Measurements from ENCODE around the gene DMD. TPM values are rescaled to one million over a fixed set of nuclear protein-coding genes. Genes with fewer than 3 reads are reported as not detected.
A peak's percentile ranks its signal among the peaks of the same experiment; 100 is the strongest.

Gene DMD
- total and polyA plus RNA-seq, 2 experiments from 2014 or later = 73.5 to 90.7 TPM

GRCh38 chrX:31854716-31855115 is 1356.6 kb downstream of the DMD start:
- TF ChIP-seq CTCF (IDR thresholded peaks at IDR 0.05; ENCODE audit: low read depth, low read length) = no peak
- no peak for DNase-seq (ENCODE audit: low read depth in 1 of 2, low spot score in 1 of 2)
- no peaks in the 10 kb centered on the region for H3K4me1 ChIP-seq (ENCODE audit: low read depth)

GRCh38 chrX:31851761-31852160 is 1359.6 kb downstream of the DMD start:
- Histone ChIP-seq H3K4me1 (ENCODE audit: low read depth) (peaks cover 6% of the 10 kb centered on the region), H3K9me3 (ENCODE audit: low read depth) (no peaks in the 10 kb centered on the region), H3K36me3 (no peaks in the 10 kb centered on the region), H3K27ac (no peak overlapping the region), H3K4me3 (no peak overlapping the region), H3K27me3 (no peaks in the 10 kb centered on the region)
- no peak for DNase-seq (ENCODE audit: low read depth in 1 of 2, low spot score in 1 of 2)
- TF ChIP-seq CTCF (IDR thresholded peaks at IDR 0.05; ENCODE audit: low read depth, low read length) = no peak

More at GRCh38 chrX:31854716-31855115, 1356.6 kb downstream of the DMD start:
- Histone ChIP-seq H3K36me3 (no peaks in the 10 kb centered on the region), H3K27me3 (no peaks in the 10 kb centered on the region), H3K27ac (no peak overlapping the region), H3K4me3 (no peak overlapping the region), H3K9me3 (ENCODE audit: low read depth) (no peaks in the 10 kb centered on the region)

GRCh38 chrX:31847773-31848172 is 1363.6 kb downstream of the DMD start:
- Histone ChIP-seq H3K4me1 (ENCODE audit: low read depth) (peaks cover 8% of the 10 kb centered on the region), H3K36me3 (no peaks in the 10 kb centered on the region), H3K27ac (no peak overlapping the region), H3K4me3 (no peak overlapping the region), H3K27me3 (no peaks in the 10 kb centered on the region), H3K9me3 (ENCODE audit: low read depth) (no peaks in the 10 kb centered on the region)
- TF ChIP-seq CTCF (IDR thresholded peaks at IDR 0.05; ENCODE audit: low read depth, low read length) = no peak
- no peak for DNase-seq (ENCODE audit: low read depth in 1 of 2, low spot score in 1 of 2)

- no peaks in the 10 kb centered on the region for H3K9me3 ChIP-seq (ENCODE audit: low read depth)
- peaks cover 8% of the 10 kb centered on the region for H3K4me1 ChIP-seq (ENCODE audit: low read depth)
- no peak overlapping the region for H3K4me3 ChIP-seq
- peak in 1 of 2 donors; percentile 32 for DNase-seq (ENCODE audit: low read depth in 1 of 2, low spot score in 1 of 2)
- no peak overlapping the region for H3K27ac ChIP-seq
- no peaks in the 10 kb centered on the region for H3K36me3 ChIP-seq
- no peaks in the 10 kb centered on the region for H3K27me3 ChIP-seq
- TF ChIP-seq CTCF (IDR thresholded peaks at IDR 0.05; ENCODE audit: low read depth, low read length) = no peak
These were observed 1366.3 kb downstream of the DMD start for GRCh38 chrX:31845003-31845402.

- Histone ChIP-seq H3K36me3 (no peaks in the 10 kb centered on the region), H3K4me3 (no peak overlapping the region), H3K4me1 (ENCODE audit: low read depth) (peaks cover 13% of the 10 kb centered on the region), H3K9me3 (ENCODE audit: low read depth) (no peaks in the 10 kb centered on the region), H3K27ac (no peak overlapping the region), H3K27me3 (no peaks in the 10 kb centered on the region)
- TF ChIP-seq CTCF (IDR thresholded peaks at IDR 0.05; ENCODE audit: low read depth, low read length) = no peak
- no peak for DNase-seq (ENCODE audit: low read depth in 1 of 2, low spot score in 1 of 2)
These were observed 1372.7 kb downstream of the DMD start for GRCh38 chrX:31838617-31839016.

Data from cardiac muscle cell (in vitro differentiated cells and primary cell).